WERI-Rb-1 (cell line): ENCODE results near the gene FNDC5.

Experiments used
- DNase-seq: peaks from one replicate; pipeline ENCODE4 v3.0.0-alpha.2; 2020
- H3K27ac ChIP-seq: fragments of 250-450 bp; sonication (Bioruptor Pico); 2 replicates; pipeline ENCODE4 v1.5.1; 2020; ENCODE audit warnings: mild to moderate bottlenecking, moderate library complexity
- H3K27me3 ChIP-seq: fragments of 250-450 bp; sonication (Bioruptor Pico); 2 replicates; pipeline ENCODE4 v1.5.1; 2021; ENCODE audit warnings: mild to moderate bottlenecking, low read depth, moderate library complexity; ENCODE audit not compliant: insufficient read depth, severe bottlenecking
- H3K36me3 ChIP-seq: fragments of 250-450 bp; sonication (Bioruptor Pico); 2 replicates; pipeline ENCODE4 v1.5.1; 2020; ENCODE audit warnings: mild to moderate bottlenecking, moderate library complexity
- H3K4me3 ChIP-seq: 2 replicates; pipeline ENCODE4 v1.5.1; 2011; ENCODE audit warnings: low read depth, mild to moderate bottlenecking, control low read depth, low read length
- H3K9me3 ChIP-seq: fragments of 250-450 bp; sonication (Bioruptor Pico); 2 replicates; pipeline ENCODE4 v1.5.1; 2021; ENCODE audit warnings: mild to moderate bottlenecking, moderate library complexity; ENCODE audit not compliant: severe bottlenecking
- TF ChIP-seq, protein P1 (sequence below): IDR thresholded peaks from 2 replicates; pipeline ENCODE4 v1.5.1; 2011; ENCODE audit warnings: low read depth, mild to moderate bottlenecking, control low read depth, inconsistent platforms, low read length

Gene FNDC5

DNA sequence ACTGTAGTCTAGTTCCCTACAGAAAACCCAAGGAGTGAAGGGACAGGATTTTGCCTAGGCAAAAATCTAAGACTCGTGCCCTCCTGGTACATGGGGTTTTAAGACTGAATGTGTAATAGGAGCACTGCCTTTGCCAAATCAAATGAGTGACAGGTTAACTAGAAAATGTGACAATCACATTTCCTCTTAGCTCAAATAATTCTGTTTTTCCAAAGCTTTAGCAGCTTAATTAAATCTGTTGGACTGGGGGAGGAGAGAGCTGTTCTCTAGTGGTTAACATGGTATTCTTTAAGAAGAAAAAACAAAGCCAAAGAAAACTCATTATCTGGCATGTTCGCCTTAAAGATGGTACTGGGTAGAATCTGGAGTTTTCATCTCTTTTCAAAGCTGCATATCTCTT lies 12.6 kb downstream of the FNDC5 start:
- TF ChIP-seq, protein P1, sequence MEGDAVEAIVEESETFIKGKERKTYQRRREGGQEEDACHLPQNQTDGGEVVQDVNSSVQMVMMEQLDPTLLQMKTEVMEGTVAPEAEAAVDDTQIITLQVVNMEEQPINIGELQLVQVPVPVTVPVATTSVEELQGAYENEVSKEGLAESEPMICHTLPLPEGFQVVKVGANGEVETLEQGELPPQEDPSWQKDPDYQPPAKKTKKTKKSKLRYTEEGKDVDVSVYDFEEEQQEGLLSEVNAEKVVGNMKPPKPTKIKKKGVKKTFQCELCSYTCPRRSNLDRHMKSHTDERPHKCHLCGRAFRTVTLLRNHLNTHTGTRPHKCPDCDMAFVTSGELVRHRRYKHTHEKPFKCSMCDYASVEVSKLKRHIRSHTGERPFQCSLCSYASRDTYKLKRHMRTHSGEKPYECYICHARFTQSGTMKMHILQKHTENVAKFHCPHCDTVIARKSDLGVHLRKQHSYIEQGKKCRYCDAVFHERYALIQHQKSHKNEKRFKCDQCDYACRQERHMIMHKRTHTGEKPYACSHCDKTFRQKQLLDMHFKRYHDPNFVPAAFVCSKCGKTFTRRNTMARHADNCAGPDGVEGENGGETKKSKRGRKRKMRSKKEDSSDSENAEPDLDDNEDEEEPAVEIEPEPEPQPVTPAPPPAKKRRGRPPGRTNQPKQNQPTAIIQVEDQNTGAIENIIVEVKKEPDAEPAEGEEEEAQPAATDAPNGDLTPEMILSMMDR, result no peak

DNA sequence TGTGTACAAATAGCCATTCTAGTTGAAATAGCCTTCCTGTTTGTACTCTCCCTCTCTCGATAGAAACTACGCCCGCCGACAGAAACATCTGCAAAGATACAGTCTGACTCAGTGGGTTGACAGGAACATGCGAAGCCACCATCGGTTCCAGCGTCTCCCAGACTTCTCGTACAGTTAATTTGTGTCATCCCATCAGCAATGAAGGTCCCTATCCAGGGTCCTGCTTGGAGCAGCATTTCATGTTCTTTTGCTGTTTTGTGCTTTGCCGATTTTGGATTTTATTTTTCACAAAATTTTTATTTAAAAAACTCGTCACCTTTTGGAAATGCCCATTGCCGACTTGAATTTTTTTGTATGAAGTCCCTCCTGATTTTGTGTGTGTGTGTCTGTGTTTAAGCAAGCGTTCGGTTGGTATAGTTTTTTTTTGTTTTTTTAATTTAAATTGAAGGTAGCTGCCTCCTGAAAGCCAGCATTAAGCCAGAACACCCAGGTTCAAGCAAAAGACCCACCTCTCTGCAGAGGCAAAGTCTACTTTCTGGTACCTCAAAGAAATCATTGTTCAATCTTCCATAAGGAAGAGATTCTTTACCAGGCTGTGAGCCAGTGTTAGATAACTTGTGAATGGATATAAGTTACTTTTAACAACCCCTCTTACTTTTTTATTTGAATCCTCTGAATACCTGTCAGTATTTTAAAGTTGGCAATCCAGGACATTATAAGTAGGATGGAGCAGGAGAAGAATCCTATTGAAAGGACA lies 14.7 kb downstream of the FNDC5 start:
- Histone ChIP-seq H3K4me3 (no peak overlapping the region), H3K27ac (no peak overlapping the region), H3K9me3 (no peaks in the 10 kb centered on the region), H3K27me3 (no peaks in the 10 kb centered on the region), H3K36me3 (peaks cover 63% of the 10 kb centered on the region)
- TF ChIP-seq, protein P1, result no peak
- no peak for DNase-seq

More for the DNA sequence above, 12.6 kb downstream of the FNDC5 start:
- peaks cover 76% of the 10 kb centered on the region for H3K36me3 ChIP-seq
- no peaks in the 10 kb centered on the region for H3K9me3 ChIP-seq
- H3K27me3 ChIP-seq, result no peaks in the 10 kb centered on the region
- no peak overlapping the region for H3K4me3 ChIP-seq
- no peak for DNase-seq
- H3K27ac ChIP-seq, result no peak overlapping the region

DNA sequence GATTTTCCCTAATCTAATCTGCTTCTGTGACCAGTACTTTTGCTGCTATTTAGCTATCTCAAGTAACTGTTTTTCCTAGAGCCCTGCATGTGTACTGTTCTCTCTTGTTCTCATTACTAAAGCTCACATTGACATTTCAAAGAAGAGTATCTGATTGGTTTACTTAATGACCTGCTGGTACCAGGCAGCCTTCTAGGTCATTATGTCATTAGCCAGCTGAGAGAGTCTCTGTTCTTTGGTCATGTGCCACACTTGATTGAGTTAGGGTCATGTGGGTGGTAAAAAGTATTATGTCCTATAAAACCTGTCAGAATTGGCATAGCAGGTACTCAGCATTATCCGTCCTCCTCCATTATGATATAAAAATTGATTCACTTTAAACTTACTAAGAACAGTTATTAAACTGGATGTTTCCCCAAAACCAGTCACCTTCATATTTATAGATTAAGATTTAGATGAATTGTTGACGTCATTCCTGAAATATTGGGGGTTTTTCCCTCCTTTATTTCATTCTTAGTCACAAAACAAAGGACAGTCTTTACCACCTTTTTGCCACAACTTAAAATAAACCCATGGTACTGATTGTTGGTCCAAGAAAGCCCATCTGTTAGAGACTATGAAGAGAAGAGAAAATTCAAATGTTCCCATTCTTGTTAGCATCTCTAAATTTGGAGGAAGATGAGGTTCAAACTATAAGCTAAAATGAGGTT lies 22.2 kb downstream of the FNDC5 start:
- Histone ChIP-seq H3K9me3 (no peaks in the 10 kb centered on the region), H3K27ac (no peak overlapping the region), H3K27me3 (no peaks in the 10 kb centered on the region), H3K4me3 (no peak overlapping the region), H3K36me3 (peaks cover 41% of the 10 kb centered on the region)
- no peak for DNase-seq
- TF ChIP-seq, protein P1, result no peak

DNA sequence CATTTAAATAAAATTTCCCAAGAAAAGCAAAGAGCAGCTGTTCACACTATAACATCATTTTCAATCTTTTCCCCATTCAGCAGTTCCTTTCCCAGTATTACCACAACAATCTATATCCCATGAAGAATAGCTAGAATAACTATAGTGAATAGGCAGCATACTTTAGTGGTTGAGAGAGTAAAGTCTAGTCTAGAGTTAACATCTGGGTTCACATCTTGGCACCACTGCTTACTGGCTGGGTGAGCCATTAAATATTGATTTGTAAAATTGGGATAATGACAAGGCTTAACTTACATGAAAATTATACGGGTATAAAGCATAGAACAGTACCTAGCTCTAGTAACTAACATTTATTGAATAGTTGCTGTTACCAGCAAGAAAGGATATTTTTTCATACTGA lies 38.8 kb downstream of the FNDC5 start:
- Histone ChIP-seq H3K27ac (no peak overlapping the region), H3K36me3 (peaks cover 86% of the 10 kb centered on the region)

DNA sequence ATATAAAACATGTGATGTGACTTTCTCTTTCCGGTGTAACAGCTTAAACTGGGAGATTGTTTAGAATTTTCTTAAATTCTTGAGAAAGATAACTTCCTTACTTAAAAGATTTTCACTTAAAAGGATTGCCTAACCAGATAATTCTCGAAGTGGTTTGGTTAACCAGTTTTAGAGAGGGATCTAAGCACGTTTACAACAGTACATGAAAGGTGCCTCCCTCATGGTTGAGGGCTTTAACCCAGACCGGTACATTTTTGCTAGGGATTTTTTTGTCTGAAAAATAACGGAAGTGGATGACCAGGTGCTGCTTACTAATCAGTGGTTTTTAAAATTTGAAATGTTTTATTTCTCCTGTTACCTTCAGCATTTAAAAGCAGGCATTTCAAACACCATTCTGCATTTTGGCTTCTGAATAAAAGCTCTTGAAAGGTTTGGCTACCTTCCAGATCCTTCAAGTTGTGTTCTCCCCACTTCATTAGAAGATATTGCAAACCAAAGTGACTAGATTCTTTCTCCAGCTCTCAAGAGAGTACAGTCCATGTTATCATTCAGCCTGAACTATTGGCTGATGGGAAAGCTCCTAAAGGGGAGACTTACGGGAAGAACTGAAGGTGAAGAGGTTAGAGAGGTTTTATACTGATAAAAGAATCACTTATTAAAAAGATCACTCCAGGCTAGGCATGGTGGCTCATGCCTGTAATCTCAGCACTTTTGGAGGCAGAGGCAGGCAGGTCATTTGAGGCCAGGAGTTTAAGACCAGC lies 40.4 kb downstream of the FNDC5 start:
- DNase-seq, result no peak

More for the DNA sequence above, 38.8 kb downstream of the FNDC5 start:
- DNase-seq, result no peak
- TF ChIP-seq, protein P1, result no peak
- no peak overlapping the region for H3K4me3 ChIP-seq
- no peaks in the 10 kb centered on the region for H3K27me3 ChIP-seq
- H3K9me3 ChIP-seq, result no peaks in the 10 kb centered on the region

More for the DNA sequence above, 40.4 kb downstream of the FNDC5 start:
- TF ChIP-seq, protein P1, result no peak
- no peak overlapping the region for H3K27ac ChIP-seq
- no peaks in the 10 kb centered on the region for H3K27me3 ChIP-seq
- H3K4me3 ChIP-seq, result no peak overlapping the region
- peaks cover 93% of the 10 kb centered on the region for H3K36me3 ChIP-seq
- H3K9me3 ChIP-seq, result no peaks in the 10 kb centered on the region
